MCF 10A (cell line): ENCODE results near the gene ZDHHC11. TPM values are rescaled to one million over a fixed set of nuclear protein-coding genes. Genes with fewer than 3 reads are reported as not detected.
"Not testable (repeated sequence)": the region's sequence is repeated elsewhere in the genome, so short reads cannot be mapped to it uniquely, and the experiment has no call there.

ENCODE experiments used
- BruUV-seq: library from RNA; stranded (reverse); fragments of 400-500 nt; replicated peaks from 2 replicates; lab custom pipeline; 2021; lab: Mats Ljungman, UMichigan
- CTCF ChIA-PET: fragments of 300-600 bp; sonication (Branson Sonifier 250); formaldehyde crosslinking; extraction: SDS; loops from one replicate; lab custom pipeline; 2021; ENCODE audit warnings: antibody characterized with exemption, inconsistent platforms; lab: Yijun Ruan, JAX
- POLR2A ChIA-PET: fragments of 300-600, 350-650 bp; sonication (Branson Sonifier 250); formaldehyde crosslinking; extraction: SDS; loops from one replicate; lab custom pipeline; 2020; ENCODE audit warnings: antibody characterized with exemption, inconsistent platforms; lab: Yijun Ruan, JAX
- DNase-seq: peaks from one replicate; pipeline ENCODE4 v3.0.0-alpha.2; 2018; ENCODE audit not compliant: unreplicated experiment
- H3K27ac Mint-ChIP-seq: one replicate; pipeline ENCODE4 v1.8.0; 2022; ENCODE audit warnings: mild to moderate bottlenecking, low read depth, mixed read lengths; ENCODE audit not compliant: unreplicated experiment
- H3K27me3 Mint-ChIP-seq: one replicate; pipeline ENCODE4 v1.8.0; 2022; ENCODE audit warnings: mixed read lengths; ENCODE audit not compliant: insufficient read depth, unreplicated experiment
- H3K36me3 Mint-ChIP-seq: one replicate; pipeline ENCODE4 v1.8.0; 2022; ENCODE audit warnings: mild to moderate bottlenecking, moderate library complexity, mixed read lengths; ENCODE audit not compliant: insufficient read depth, unreplicated experiment
- H3K4me1 Mint-ChIP-seq: one replicate; pipeline ENCODE4 v1.8.0; 2022; ENCODE audit warnings: mixed read lengths; ENCODE audit not compliant: insufficient read depth, unreplicated experiment
- H3K4me3 Mint-ChIP-seq: one replicate; pipeline ENCODE4 v1.8.0; 2022; ENCODE audit warnings: mild to moderate bottlenecking, moderate library complexity, mixed read lengths; ENCODE audit not compliant: unreplicated experiment
- H3K9me3 Mint-ChIP-seq: one replicate; pipeline ENCODE4 v1.8.0; 2022; ENCODE audit warnings: mixed read lengths; ENCODE audit not compliant: unreplicated experiment
- intact Hi-C: fragments of 100-400 bp; cut with micrococcal nuclease; formaldehyde crosslinking; loops from 2 replicates; pipeline ENCODE4 v1.14.1; 2022
- total RNA-seq: library from RNA; stranded (reverse); gene quantifications from 2 replicates; pipeline ENCODE4 v1.2.3, GENCODE V29; 2022
- TF ChIP-seq, protein P1 (sequence below): fragments of 200-600 bp; IDR thresholded peaks from one replicate; pipeline ENCODE4 v1.8.0; 2022; ENCODE audit warnings: antibody characterized with exemption, mild to moderate bottlenecking; ENCODE audit not compliant: unreplicated experiment

The ZDHHC11 gene
- total RNA-seq, 1 experiment from 2014 or later: 2.0 TPM

DNA sequence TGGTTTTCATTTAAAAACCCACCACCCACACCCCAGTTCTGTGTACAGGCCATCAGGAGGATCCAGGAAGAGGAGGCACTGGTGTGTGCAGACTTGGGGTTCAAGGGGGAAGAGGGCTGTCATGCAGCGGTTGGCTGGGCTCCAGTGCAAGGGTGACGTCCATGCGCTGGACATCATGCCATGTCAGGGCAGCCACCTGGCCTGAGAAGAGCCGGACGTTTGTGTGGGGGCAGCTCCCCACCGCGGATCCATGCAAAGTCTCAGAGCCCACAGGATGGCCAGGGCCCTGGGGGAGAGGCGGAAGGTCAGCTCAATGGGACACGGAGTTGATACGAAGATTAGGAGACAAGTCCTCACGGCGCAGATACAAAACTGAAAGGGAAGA is 30.8 kb upstream of the ZDHHC11 start:
- POLR2A ChIA-PET: no interaction called here
- intact Hi-C loops: no loop called here
- TF ChIP-seq, protein P1, sequence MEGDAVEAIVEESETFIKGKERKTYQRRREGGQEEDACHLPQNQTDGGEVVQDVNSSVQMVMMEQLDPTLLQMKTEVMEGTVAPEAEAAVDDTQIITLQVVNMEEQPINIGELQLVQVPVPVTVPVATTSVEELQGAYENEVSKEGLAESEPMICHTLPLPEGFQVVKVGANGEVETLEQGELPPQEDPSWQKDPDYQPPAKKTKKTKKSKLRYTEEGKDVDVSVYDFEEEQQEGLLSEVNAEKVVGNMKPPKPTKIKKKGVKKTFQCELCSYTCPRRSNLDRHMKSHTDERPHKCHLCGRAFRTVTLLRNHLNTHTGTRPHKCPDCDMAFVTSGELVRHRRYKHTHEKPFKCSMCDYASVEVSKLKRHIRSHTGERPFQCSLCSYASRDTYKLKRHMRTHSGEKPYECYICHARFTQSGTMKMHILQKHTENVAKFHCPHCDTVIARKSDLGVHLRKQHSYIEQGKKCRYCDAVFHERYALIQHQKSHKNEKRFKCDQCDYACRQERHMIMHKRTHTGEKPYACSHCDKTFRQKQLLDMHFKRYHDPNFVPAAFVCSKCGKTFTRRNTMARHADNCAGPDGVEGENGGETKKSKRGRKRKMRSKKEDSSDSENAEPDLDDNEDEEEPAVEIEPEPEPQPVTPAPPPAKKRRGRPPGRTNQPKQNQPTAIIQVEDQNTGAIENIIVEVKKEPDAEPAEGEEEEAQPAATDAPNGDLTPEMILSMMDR: no peak
- Mint-ChIP-seq H3K27ac (no peak overlapping the region), H3K36me3 (peaks cover 70% of the 10 kb centered on the region), H3K4me3 (no peak overlapping the region), H3K9me3 (peaks cover 5% of the 10 kb centered on the region), H3K4me1 (no peaks in the 10 kb centered on the region), H3K27me3 (no peaks in the 10 kb centered on the region)
- DNase-seq: no peak
- no TSS peak for BruUV-seq
- CTCF ChIA-PET: no interaction called here

GRCh38 chr5:880816-881550 is 30.2 kb upstream of the ZDHHC11 start:
- no peak for DNase-seq
- no peaks in the 10 kb centered on the region for H3K4me1 Mint-ChIP-seq
- intact Hi-C loops: no loop called here
- peaks cover 5% of the 10 kb centered on the region for H3K9me3 Mint-ChIP-seq
- POLR2A ChIA-PET: no interaction called here
- TF ChIP-seq, protein P1: no peak
- peaks cover 66% of the 10 kb centered on the region for H3K36me3 Mint-ChIP-seq
- BruUV-seq: no TSS peak
- H3K4me3 Mint-ChIP-seq: no peak overlapping the region
- no peak overlapping the region for H3K27ac Mint-ChIP-seq
- CTCF ChIA-PET: no interaction called here
- no peaks in the 10 kb centered on the region for H3K27me3 Mint-ChIP-seq

- H3K4me1 Mint-ChIP-seq, H3K27ac Mint-ChIP-seq, H3K9me3 Mint-ChIP-seq, BruUV-seq, CTCF ChIA-PET, H3K27me3 Mint-ChIP-seq, DNase-seq, intact Hi-C loops, H3K4me3 Mint-ChIP-seq, POLR2A ChIA-PET: not testable (repeated sequence)
- peaks cover 72% of the 10 kb centered on the region for H3K36me3 Mint-ChIP-seq
Measured at GRCh38 chr5:878677-879076, 27.9 kb upstream of the ZDHHC11 start.

DNA sequence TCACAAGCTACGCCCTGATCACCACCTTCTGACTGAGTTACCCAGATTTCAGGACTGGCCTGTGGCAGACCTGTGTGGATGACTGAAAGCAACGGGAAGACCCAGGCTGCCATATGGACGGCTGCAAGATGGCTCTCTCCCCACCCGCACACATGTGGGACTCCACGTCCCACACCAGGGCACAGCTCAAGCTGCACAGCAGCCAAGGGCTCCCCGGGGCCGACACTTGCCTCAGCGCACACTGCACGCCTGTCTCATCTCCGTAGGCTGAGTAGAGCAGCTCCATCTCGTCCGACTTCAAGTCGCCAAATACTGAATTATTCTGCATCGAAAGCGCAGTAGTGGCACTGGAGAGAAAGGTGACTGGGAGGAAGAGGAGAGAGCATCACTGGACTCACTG is 27.3 kb upstream of the ZDHHC11 start:
- intact Hi-C loops: no loop called here
- Mint-ChIP-seq H3K27ac (no peak overlapping the region), H3K4me3 (no peak overlapping the region), H3K9me3 (peaks cover 5% of the 10 kb centered on the region), H3K36me3 (peaks cover 72% of the 10 kb centered on the region), H3K27me3 (no peaks in the 10 kb centered on the region), H3K4me1 (no peaks in the 10 kb centered on the region)
- BruUV-seq: no TSS peak
- no peak for DNase-seq
- ChIA-PET POLR2A (interaction anchor here (0.5 kb wide), 1 partner anchor 14 kb away, joined by 4 read pairs; the partner anchor contains the start of genes BRD9 and TRIP13), CTCF (no interaction called here)
- TF ChIP-seq, protein P1: no peak
